Measurements from ENCODE around the gene TMEM208. TPM values are rescaled to one million over a fixed set of nuclear protein-coding genes. Genes with fewer than 3 reads are reported as not detected.

TMEM208 gene
- polyA plus RNA-seq, 3 donors = 45.4 to 130 (median 117) TPM

DNA sequence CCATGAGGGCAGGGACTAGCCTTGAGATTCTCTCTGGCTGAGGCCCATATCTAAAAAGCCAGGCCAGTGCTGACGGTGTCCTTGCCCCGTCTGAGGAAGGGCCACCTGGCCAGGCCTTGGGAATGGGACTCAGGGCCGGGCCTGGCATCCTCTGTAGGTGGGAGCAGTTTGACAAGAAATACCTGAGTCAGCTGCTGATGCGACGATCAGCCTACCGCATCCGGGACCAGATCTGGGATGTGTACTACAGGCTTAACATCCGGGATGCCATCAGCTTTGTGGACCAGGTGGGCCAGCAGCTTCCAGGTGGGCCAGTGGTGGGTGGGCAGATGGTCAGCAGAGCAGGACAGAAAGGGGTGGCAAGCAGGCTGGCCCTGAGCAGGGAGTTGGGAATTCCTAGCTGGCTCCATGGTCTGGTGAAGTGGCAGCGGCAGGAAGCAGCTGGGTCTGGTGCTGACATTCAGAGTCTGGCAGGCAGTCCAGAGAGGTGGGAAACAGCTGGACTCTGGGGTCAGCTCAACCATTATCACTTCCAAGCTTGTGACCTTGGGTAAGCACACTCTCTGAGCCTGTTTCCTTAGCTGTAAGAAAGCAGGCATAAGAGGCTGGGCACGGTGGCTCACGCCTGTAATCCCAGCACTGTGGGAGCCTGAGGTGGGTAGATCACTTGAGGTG lies 31.4 kb downstream of the TMEM208 start:
- no peaks in the 10 kb centered on the region for H3K79me2 ChIP-seq (ENCODE audit: insufficient read depth, low read length)
- no peaks in the 10 kb centered on the region for H3K4me1 ChIP-seq (ENCODE audit: control insufficient read depth in 1 of 2, insufficient read depth in 2 of 2, low read length in 2 of 2)
- no peak overlapping the region for H3K27ac ChIP-seq (ENCODE audit: low read depth in 1 of 2, low read length in 2 of 2)
- no peaks in the 10 kb centered on the region for H3K9me3 ChIP-seq (replicated peaks in 1 of 2; ENCODE audit: control insufficient read depth in 1 of 2, insufficient read depth in 1 of 2, low read length in 2 of 2)
- WGBS (ENCODE audit: insufficient coverage) = 94% methylated on average over 11 of the region's 11 CpGs
- intact Hi-C loops (cut with micrococcal nuclease) = no loop called here
- H3K4me2 ChIP-seq (replicated peaks; ENCODE audit: extremely low read depth, low read length, poor library complexity, severe bottlenecking) = no peak overlapping the region
- H3K4me3 ChIP-seq (replicated peaks in 1 of 3; ENCODE audit: low read depth in 2 of 3, low read length in 3 of 3) = no peak overlapping the region
- TF ChIP-seq CTCF (IDR thresholded peaks at IDR 0.05) = no peak
- no peak for DNase-seq
- H3K9ac ChIP-seq (ENCODE audit: insufficient read depth, low read length, poor library complexity, severe bottlenecking) = no peak overlapping the region
- H3K27me3 Mint-ChIP-seq (ENCODE audit: low read depth in 3 of 3) = peaks cover 5 to 9% (median 7%) of the 10 kb centered on the region in 3 donors
- H2AFZ ChIP-seq (ENCODE audit: insufficient read depth, low read depth, low read length, poor library complexity, severe bottlenecking) = no peak overlapping the region
- no peaks in the 10 kb centered on the region for H3K27me3 ChIP-seq (ENCODE audit: control insufficient read depth in 2 of 2, insufficient read depth in 2 of 2, low read length in 2 of 2)
- H4K20me1 ChIP-seq (ENCODE audit: insufficient read depth, low read length) = no peaks in the 10 kb centered on the region
- no peak overlapping the region for H3K27ac Mint-ChIP-seq
- H3K9me3 Mint-ChIP-seq = peaks cover 0 to 3% (median 0%) of the 10 kb centered on the region in 7 donors
- H3K36me3 Mint-ChIP-seq = no peaks in the 10 kb centered on the region
- no peaks in the 10 kb centered on the region for H3K36me3 ChIP-seq (replicated peaks in 1 of 2; ENCODE audit: control insufficient read depth in 1 of 2, insufficient read depth in 2 of 2, low read length in 2 of 2)
- H3K4me3 Mint-ChIP-seq = no peak overlapping the region
- peaks cover 2% of the 10 kb centered on the region for H3K4me1 Mint-ChIP-seq

DNA sequence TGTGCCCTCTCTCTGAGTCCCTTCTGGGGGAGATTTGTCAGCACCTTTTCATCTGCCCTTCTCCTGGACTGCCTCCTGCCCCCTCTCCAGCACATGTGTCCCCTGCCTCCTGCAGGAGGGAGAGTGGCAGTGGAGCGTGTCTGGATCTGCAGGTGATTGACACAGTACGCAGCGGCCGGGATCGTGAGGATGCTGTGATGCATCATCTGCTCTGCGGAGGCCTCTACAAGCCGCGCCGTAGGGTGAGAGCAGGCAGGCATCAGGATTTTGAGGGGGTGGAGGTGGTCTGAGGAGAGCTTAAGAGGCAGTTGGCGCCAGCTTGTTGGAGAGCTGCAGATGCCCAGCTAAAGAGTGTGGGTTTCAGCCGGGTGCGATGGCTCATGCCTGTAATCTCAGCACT lies 32.8 kb downstream of the TMEM208 start:
- no peaks in the 10 kb centered on the region for H3K36me3 ChIP-seq (replicated peaks in 1 of 2; ENCODE audit: control insufficient read depth in 1 of 2, insufficient read depth in 2 of 2, low read length in 2 of 2)
- Mint-ChIP-seq H3K4me3 (no peak overlapping the region), H3K36me3 (no peaks in the 10 kb centered on the region), H3K27ac (peak overlapping the region in 2 of 7 donors; percentile 8 to 26), H3K9me3 (peaks cover 0 to 3% (median 0%) of the 10 kb centered on the region in 7 donors), H3K4me1 (peaks cover 2% of the 10 kb centered on the region), H3K27me3 (ENCODE audit: low read depth in 3 of 3) (peaks cover 5 to 14% (median 9%) of the 10 kb centered on the region in 3 donors)
- H3K79me2 ChIP-seq (ENCODE audit: insufficient read depth, low read length) = no peaks in the 10 kb centered on the region
- no peak overlapping the region for H2AFZ ChIP-seq (ENCODE audit: insufficient read depth, low read depth, low read length, poor library complexity, severe bottlenecking)
- no peaks in the 10 kb centered on the region for H3K4me1 ChIP-seq (ENCODE audit: control insufficient read depth in 1 of 2, insufficient read depth in 2 of 2, low read length in 2 of 2)
- H3K4me3 ChIP-seq (replicated peaks in 1 of 3; ENCODE audit: low read depth in 2 of 3, low read length in 3 of 3) = no peak overlapping the region
- no peak overlapping the region for H3K9ac ChIP-seq (ENCODE audit: insufficient read depth, low read length, poor library complexity, severe bottlenecking)
- intact Hi-C loops (cut with micrococcal nuclease) = no loop called here
- no peak for DNase-seq
- no peak for TF ChIP-seq CTCF (IDR thresholded peaks at IDR 0.05)
- WGBS (ENCODE audit: insufficient coverage) = 98% methylated on average over 11 of the region's 12 CpGs
- no peaks in the 10 kb centered on the region for H3K27me3 ChIP-seq (ENCODE audit: control insufficient read depth in 2 of 2, insufficient read depth in 2 of 2, low read length in 2 of 2)
- no peak overlapping the region for H3K27ac ChIP-seq (ENCODE audit: low read depth in 1 of 2, low read length in 2 of 2)
- no peak overlapping the region for H3K4me2 ChIP-seq (replicated peaks; ENCODE audit: extremely low read depth, low read length, poor library complexity, severe bottlenecking)
- no peaks in the 10 kb centered on the region for H3K9me3 ChIP-seq (replicated peaks in 1 of 2; ENCODE audit: control insufficient read depth in 1 of 2, insufficient read depth in 1 of 2, low read length in 2 of 2)
- no peaks in the 10 kb centered on the region for H4K20me1 ChIP-seq (ENCODE audit: insufficient read depth, low read length)

Measured in CD14-positive monocyte (primary cell).